HG03342 (cell line): Measurements from ENCODE around the gene KIF3A.

Experiments used
- ATAC-seq: cut with Tn5 transposase; IDR thresholded peaks from one replicate; pipeline ENCODE4 v1.9.1; 2021; ENCODE audit warnings: mild to moderate bottlenecking, moderate library complexity; ENCODE audit not compliant: unreplicated experiment

The KIF3A gene

DNA sequence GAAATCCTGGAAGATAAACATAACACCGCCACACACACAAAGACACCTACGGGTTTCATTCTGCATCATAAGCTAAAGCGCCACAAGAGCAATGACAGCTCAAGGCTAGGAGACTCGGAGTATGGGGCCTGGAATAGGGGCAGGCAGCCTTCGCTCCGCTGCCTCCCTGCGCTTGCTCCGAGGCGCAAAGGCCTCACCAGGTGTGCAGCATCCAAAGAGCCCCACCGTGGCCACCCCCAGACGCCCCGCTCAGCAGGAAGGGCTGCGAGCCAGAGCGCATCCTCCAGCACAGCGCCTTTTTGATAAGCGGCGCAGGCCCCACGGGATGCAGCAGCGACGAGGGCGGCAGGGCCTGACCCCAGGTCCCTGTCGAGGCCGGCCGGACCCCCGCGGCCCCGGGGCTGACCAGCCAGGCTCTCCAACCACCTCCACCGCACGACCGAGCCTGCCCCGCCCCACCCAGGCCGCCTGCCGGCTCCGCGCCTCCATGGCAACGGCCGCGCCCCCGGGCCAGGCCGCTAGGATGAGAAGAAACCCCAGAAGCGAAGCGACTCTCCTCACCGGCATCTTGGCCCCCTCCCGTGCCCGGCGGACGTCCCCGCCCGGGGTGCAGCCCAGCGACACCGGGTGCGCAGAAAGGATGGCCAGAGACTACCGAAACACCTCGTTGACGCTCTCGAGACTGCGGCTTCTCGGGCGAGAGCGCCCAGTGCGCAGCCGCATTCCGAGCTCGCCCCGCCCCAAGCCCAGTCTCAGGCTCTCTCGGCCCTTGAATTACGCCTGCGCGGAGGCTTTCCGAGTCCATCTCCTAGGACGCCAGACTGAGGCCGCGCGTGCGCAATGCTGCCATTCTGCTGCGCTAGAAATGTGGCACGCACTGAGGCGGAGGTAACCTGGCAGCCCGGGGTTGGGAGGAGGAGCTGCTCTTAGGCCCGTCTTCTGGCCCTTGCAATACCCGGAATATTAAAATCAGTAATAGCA lies at the start of gene KIF3A:
Gene KIF3A (minus strand): TSS at position 694 of the 981 bp plus-strand sequence. CDS start 127 bp downstream, at position 567.
- peak; percentile 82 for ATAC-seq

- ATAC-seq = no peak
Observed at GRCh38 chr5:132787076-132787475, 49.7 kb upstream of the KIF3A start.

DNA sequence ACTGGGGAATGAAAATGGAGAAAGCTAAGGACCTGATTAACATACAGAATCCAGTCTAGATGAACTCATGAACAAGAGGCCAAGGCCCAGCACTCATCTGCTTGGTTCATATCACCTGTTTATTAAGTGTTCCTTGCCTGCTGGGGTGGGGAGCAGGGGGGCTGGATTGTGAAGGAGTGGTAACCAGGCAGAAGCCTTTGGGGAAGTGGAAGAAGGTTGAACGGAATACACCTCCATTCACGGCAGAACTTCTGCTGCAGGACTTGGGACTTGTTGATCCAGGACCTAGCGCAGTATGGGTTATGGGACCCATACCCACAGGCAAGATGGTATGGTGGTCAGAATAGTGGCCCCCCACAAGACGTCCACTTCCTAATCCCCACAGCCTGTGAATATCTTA lies 48.5 kb upstream of the KIF3A start:
- no peak for ATAC-seq

- no peak for ATAC-seq
Observed at GRCh38 chr5:132785365-132785764, 48.0 kb upstream of the KIF3A start.

GRCh38 chr5:132782101-132782500 lies 44.8 kb upstream of the KIF3A start:
- ATAC-seq = no peak

GRCh38 chr5:132781029-132781428 lies 43.7 kb upstream of the KIF3A start:
- no peak for ATAC-seq

- ATAC-seq = no peak
Observed at GRCh38 chr5:132780577-132780976, 43.2 kb upstream of the KIF3A start.

- ATAC-seq = no peak
Observed at GRCh38 chr5:132779961-132780360, 42.6 kb upstream of the KIF3A start.

DNA sequence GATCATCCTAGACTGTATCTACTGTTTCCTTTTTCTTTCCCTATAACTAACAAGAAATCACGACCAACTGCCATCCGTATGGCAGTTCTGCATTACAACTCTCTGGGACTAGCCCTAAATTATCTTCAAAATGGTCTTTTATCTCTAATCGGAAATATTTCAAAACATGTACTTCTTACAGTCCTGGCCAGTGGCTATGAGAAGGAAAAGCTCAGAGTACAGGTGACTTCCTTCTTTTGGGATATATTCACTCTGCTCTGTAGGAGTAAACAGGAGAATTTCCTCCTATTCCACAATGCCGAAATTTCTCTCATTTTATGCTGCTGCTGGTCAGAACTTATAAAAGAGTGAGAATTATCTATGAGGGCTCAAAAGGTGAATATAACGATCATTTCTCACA lies 41.5 kb upstream of the KIF3A start:
- ATAC-seq = no peak

GRCh38 chr5:132778129-132778528 lies 40.8 kb upstream of the KIF3A start:
- no peak for ATAC-seq

- ATAC-seq = peak; percentile 72
Observed at GRCh38 chr5:132777209-132778069, 40.1 kb upstream of the KIF3A start, which contains the start of gene SEPTIN8. TSS of gene SEPTIN8 (minus strand) at chr5:132777239. CDS start at chr5:132777137, 102 bp downstream.

DNA sequence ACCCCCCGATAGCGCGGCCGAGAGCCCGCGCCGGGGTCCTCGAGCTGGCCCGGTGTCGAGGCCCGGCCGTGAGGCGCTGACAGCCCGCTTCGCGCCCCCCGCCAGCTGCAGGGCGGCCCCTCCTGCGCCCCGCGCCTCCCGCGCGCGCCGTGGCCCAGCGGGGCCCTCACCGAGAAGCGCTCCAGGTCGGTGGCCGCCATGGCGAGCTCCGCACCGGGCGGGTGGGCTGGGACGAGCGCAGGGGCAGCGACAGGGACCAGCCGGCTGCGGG lies 39.5 kb upstream of the KIF3A start:
- ATAC-seq = peak; percentile 18

GRCh38 chr5:132776131-132776937 lies 39.0 kb upstream of the KIF3A start:
- ATAC-seq = peak; percentile 20

DNA sequence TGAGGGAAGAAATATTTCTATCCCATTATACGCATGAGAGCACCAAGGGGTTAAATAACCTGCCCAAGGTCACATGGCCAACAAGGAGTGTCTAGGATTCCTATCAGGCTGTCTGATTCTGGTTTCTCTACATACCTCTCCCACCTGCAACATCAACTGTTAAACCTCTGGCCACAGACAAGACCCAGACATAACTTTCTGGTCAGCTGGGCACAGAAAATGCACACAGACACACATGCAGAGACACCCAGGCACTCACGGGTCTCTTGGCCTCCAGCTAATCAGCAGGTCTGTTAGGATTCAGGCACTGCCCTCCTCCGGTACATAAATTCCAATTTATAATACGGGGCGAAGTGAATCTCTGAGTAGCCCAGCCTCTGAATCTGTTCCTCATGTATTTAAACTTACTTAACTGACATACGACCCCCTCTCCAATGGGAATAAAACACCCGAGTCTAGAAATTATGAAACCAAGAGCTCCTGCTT lies 38.2 kb upstream of the KIF3A start:
- ATAC-seq = no peak

DNA sequence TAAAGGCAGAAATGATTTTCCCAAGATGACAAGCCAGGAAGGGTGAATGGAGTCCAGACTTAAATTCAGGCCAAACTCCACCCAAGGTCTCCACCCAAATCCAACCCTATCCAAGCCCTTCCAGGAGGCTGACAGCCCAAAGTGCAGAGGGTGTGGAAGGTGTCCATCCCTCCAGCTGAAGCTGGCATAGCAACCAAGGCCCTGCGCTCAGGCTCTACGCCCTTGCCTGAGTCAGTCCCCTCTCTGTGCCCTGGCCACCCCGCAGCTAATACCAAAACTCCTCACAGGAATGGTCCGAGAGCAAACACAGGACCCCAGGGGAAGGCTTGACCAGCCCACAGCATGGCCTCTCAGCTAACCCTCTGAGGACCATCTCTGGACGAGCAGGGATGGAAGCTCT lies 37.5 kb upstream of the KIF3A start:
- no peak for ATAC-seq

- no peak for ATAC-seq
Observed at GRCh38 chr5:132774406-132774805, 37.1 kb upstream of the KIF3A start.

DNA sequence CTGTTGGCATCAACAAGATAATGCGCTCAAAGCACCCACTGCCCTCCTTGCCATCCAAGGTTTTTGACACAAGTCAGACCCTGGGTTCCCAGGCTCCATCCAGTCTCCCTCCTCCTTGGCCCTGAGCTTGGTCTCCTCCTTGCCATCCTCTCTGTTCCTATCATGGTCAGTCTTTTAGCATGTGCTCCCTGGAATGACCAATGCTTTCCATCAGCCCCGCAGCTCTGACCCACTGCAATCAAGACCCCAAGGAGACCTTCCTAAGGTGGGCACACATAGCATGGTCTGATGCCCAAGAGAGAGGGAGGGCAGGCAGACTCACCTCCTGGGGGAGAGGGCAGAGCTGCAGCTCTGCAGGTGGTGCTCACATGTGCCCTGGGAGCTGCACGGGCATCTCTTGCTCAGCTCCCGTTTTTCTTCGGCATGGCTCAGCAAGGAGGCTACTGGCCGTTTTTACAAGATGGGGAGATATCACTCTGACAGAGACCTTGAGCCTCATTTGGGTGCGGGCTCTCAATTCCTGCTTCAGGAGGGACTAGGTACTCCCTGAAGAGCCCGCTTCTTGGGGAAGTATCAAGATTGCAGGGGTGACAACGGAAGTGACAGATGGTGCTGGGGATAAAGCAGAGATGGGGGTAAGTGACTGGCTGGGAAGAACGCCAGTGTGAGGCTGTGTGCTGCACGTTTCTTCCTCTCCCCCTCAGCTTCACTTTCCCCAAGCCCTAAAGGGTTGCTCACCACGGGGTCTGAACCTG lies 36.4 kb upstream of the KIF3A start:
- no peak for ATAC-seq

GRCh38 chr5:132773114-132773513 lies 35.8 kb upstream of the KIF3A start:
- no peak for ATAC-seq

- ATAC-seq = no peak
Observed at GRCh38 chr5:132772291-132773070, 35.1 kb upstream of the KIF3A start.
